22Rv1 (cell line): ENCODE results near the gene DNAH1.

Experiments used
- H3K27ac ChIP-seq: fragments of 450-650 bp; 2 replicates; pipeline ENCODE4 v1.5.1; 2017
- ZFX ChIP-seq: fragments of 450-650 bp; IDR thresholded peaks from 2 replicates; pipeline ENCODE4 v1.6.1; 2017; ENCODE audit warnings: antibody characterized with exemption, borderline replicate concordance
- TF ChIP-seq, protein P1 (sequence below): fragments of 450-650 bp; IDR thresholded peaks from 2 replicates; pipeline ENCODE4 v1.5.1; 2017; ENCODE audit warnings: mild to moderate bottlenecking

The DNAH1 gene

DNA sequence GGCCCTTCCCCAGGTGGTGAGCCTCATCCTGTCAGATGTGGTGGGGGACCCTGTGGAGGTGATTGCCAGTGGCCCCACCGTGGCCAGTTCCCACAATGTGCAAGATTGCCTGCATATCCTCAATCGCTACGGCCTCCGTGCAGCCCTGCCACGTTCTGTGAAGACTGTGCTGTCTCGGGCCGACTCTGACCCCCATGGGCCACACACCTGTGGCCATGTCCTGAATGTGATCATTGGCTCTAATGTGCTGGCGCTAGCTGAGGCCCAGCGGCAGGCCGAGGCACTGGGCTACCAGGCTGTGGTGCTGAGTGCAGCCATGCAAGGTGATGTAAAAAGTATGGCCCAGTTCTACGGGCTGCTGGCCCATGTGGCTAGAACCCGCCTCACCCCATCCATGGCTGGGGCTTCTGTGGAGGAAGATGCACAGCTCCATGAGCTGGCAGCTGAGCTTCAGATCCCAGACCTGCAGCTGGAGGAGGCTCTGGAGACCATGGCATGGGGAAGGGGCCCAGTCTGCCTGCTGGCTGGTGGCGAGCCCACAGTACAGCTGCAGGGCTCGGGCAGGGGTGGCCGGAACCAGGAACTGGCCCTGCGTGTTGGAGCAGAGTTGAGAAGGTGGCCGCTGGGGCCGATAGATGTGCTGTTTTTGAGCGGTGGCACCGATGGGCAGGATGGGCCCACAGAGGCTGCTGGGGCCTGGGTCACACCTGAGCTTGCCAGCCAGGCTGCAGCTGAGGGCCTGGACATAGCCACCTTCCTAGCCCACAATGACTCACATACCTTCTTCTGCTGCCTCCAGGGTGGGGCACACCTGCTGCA is 23.7 kb upstream of the DNAH1 start:
- TF ChIP-seq, protein P1, sequence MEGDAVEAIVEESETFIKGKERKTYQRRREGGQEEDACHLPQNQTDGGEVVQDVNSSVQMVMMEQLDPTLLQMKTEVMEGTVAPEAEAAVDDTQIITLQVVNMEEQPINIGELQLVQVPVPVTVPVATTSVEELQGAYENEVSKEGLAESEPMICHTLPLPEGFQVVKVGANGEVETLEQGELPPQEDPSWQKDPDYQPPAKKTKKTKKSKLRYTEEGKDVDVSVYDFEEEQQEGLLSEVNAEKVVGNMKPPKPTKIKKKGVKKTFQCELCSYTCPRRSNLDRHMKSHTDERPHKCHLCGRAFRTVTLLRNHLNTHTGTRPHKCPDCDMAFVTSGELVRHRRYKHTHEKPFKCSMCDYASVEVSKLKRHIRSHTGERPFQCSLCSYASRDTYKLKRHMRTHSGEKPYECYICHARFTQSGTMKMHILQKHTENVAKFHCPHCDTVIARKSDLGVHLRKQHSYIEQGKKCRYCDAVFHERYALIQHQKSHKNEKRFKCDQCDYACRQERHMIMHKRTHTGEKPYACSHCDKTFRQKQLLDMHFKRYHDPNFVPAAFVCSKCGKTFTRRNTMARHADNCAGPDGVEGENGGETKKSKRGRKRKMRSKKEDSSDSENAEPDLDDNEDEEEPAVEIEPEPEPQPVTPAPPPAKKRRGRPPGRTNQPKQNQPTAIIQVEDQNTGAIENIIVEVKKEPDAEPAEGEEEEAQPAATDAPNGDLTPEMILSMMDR, result no peak
- no peak for TF ChIP-seq ZFX
- no peak overlapping the region for H3K27ac ChIP-seq

DNA sequence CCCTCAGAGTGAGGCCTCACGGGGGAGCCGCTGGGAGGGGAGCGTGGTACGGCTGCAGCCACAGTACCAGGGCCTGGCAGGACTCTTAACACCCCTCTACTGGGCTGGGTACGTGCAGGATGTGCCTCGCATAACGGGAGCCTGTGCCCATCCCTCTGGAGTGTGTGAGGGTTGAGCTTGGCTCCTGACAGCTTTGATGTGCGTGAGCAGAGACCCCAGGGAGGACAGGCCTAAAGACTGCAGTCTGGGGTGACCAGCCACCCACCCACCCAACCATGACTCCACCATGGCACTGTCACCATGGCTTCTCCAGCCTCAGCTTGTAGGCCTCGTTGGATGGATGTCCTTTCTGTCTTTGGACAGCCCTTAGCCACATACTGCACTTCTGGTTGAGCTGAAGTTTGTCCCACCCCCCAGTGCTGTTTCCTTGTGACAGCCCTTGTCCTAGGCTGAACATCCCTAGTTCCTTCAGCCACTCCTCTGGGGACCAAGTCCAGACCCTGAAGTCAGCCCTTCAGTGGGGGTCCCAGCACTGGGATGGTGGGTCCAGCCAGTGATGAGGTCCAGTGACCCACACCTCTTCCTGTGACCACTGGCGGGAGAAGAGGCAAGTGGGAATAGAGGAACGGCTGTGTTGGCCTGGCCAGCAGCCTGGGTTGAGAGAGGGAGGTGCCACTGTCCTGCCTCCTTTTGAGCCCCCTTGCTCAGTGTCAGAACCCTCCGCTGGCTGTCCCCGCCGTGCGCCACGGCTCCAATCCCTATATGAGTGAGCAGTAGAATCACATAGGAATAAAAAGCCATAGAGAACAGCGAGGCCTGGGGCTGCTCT is 22.4 kb upstream of the DNAH1 start:
- no peak overlapping the region for H3K27ac ChIP-seq
- TF ChIP-seq, protein P1, result no peak
- TF ChIP-seq ZFX, result no peak

DNA sequence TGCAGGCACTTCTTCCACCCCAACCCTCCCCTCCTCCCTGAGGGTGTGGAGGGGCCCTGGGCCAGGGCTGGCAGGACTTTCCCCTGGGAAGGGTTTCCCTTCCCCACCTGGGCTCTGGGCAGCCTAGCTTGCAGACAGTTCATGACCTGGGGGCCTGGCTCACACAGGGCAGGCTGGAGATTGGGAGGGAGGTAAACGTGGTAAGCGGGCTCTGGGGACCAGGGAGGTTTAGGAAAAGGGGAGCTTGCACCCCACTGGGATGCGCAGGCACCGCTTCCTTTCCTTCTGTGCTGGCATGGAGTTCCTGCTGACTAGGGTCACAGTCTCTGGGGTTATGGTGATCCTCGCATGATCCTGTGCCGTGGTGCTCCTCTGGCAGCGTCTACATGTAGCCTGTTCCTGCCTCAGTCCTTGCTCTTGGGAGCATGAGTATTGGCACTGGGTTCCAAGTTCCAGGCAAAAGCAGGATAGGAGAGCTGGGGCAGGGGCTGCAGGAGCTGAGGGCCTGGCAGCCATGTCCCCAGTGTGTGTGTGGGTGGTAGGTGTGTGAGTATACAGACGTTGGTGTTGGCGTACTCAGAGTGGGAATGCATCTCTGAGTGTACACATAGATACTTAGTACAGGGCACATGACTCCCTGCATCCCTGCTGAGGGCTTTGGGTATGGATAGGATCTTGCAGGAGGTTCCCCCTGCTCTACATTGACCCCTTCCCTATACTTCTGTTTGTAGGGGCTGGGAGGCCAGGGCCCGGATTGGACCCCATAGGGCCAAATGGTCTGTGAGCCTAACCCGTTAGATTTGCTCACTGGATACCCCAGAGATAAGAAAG is 21.6 kb upstream of the DNAH1 start:
- no peak overlapping the region for H3K27ac ChIP-seq
- TF ChIP-seq ZFX, result no peak
- TF ChIP-seq, protein P1, result no peak

DNA sequence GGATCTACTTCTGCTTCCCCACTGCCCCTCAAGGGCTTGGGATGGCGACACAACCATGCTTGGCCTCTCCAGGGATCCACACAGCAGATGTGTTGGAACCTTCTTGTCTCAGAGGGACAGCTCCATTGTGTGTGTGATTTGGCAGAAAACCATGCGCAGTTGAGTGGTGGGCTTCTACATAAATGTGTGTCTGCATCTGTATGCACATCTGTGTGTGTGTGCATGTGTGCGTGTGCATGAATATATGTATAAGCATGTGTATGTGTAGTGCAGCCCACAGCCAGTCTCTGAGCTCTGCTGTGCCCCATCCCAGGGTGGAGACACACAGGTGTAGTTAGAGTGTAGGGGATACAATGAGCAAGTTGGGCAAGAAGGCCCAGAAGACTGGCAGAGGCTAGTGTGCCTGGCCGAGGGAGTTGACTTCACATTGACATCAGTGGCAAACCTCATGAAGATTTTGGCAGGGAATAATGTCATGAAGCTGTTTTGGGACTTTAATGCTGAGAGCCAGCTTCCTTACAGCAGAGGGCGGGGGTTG is 20.4 kb upstream of the DNAH1 start:
- H3K27ac ChIP-seq, result no peak overlapping the region
- TF ChIP-seq ZFX, result no peak
- TF ChIP-seq, protein P1, result no peak

DNA sequence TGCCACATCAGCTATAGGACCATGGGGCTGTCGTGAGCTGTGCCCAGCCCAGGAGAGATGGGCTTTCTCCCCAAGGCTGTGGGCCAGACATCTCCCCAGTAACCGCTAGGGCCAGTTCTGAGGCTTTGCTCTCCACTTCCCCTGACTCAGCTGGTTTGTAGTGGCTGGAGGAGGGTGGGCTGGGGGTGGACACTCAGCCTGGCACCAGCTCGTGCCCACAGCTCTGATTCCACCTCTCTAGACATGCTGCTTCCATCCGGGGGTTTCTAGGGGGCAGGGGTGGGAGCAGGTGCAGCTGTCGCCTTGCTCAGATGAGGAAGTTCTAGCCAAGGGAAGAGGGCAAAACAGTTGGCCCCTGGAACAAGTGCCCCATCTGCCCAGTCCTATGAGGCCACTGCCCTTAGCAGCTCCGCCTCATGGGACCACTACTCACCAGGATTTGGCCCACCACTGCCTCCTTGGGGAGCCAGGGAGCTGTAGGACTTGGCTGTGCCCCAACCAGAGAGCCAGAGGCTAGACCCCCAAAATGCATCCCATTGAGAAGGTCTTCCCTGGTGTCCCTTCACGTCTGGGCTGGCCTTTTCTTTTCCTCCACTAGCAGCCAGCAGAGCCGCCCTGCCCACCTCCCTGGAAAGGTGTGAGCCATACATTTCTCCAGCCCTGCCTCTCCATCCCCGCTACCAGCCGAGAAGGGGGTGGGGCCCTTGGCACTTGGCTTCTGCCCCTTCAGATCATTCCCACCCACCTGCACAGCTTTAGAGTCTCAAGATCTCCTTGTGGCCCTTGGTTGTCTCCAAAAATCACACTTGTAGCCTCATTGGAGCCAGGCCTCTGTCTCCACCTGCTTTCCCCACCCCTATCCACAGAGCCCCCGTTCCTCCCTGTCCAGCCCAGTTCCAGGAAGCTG is 18.6 kb upstream of the DNAH1 start:
- H3K27ac ChIP-seq, result no peak overlapping the region
- TF ChIP-seq, protein P1, result no peak
- no peak for TF ChIP-seq ZFX

DNA sequence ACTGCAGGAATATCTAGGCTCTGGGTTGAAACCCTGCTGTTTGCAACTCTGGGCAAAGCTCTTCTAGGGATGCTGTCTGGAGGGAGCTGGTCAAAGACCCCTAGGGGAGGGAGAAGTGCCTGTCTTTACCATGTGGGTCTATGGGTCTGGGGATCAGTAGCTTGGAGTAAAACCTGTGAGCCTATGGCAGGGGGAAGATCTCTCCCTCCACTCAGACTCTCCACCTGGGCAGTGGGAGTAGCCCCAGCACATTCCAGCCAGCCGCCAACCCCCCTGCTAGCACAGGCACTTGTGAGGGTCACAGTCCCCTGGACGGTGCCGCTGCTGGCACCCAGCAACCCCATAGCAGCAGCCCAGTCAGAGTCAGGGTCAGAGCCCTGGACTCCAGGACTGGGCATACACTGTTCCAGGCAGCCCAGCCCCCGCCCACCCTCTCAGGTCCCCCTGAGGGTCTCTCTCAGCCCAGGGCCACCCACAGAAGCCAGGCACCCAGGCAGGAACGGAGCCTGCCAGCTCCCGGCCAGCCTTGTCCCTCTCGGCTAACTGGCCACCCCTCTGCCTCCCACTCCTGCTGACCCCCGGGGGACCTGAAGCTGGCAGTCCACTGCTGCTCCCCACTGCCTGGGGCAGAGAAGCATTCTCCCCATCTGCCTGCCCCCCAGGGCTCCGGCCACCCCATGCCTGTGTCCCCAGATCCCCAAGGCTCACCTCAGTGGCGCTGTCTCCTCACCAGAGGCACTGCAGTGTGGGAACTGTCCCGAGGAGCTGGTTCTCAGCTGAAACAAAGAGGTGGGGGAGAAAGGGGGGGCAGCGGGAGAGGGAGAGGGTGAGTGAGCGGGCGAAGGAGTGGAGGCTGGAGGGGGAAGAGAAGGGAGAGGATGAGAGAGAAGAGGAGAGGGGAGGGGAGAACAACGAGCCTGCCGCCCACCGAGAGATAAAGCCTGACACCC is 17.7 kb upstream of the DNAH1 start:
- TF ChIP-seq ZFX, result no peak
- TF ChIP-seq, protein P1, result no peak
- no peak overlapping the region for H3K27ac ChIP-seq
